Measurements from ENCODE around the gene PRXL2B. TPM values are rescaled to one million over a fixed set of nuclear protein-coding genes. Genes with fewer than 3 reads are reported as not detected.

The PRXL2B gene
- total RNA-seq, 1 experiment from 2014 or later: 40.7 TPM

- Histone ChIP-seq H2BK20ac (ENCODE audit: low read depth, low read length, poor library complexity, severe bottlenecking) (no peak overlapping the region), H4K8ac (replicated peaks; ENCODE audit: insufficient read length, low read depth, low read length) (no peak overlapping the region), H3K18ac (ENCODE audit: insufficient read length, low read depth, low read length) (no peak overlapping the region), H2BK5ac (ENCODE audit: insufficient read length, low read length) (no peak overlapping the region), H2BK120ac (ENCODE audit: low read depth, low read length, poor library complexity, severe bottlenecking) (no peak overlapping the region), H2BK15ac (ENCODE audit: low read depth, low read length) (no peak overlapping the region), H3K23me2 (ENCODE audit: insufficient read length, low read depth, low read length, poor library complexity, severe bottlenecking) (peaks cover 10% of the 10 kb centered on the region), H4K20me1 (ENCODE audit: control insufficient read depth, insufficient read depth, insufficient read length) (no peaks in the 10 kb centered on the region), H4K5ac (ENCODE audit: insufficient read length, low read depth, low read length) (no peak overlapping the region), H3K4ac (ENCODE audit: low read depth, low read length) (no peak overlapping the region), H3K4me2 (ENCODE audit: insufficient read depth, insufficient read length, low read length) (no peak overlapping the region), H3K27ac (ENCODE audit: insufficient read length, low read depth, low read length) (no peak overlapping the region), H3K79me2 (ENCODE audit: insufficient read depth, low read length) (no peaks in the 10 kb centered on the region), H3K14ac (ENCODE audit: insufficient read depth, low read length) (no peak overlapping the region), H3K9me3 (ENCODE audit: control insufficient read depth, low read depth, low read length) (no peaks in the 10 kb centered on the region), H3K23ac (ENCODE audit: insufficient read length, low read depth, low read length) (no peak overlapping the region), H3K4me1 (ENCODE audit: insufficient read depth, low read length) (no peaks in the 10 kb centered on the region; the same call in 1 of the 2 replicates), H2AK5ac (ENCODE audit: insufficient read length, low read length) (no peak overlapping the region), H2BK12ac (ENCODE audit: insufficient read length, low read depth, low read length) (no peak overlapping the region), H3K56ac (ENCODE audit: insufficient read length, low read depth, low read length) (no peak overlapping the region), H4K91ac (ENCODE audit: insufficient read length, low read depth, low read length) (no peak overlapping the region), H2AFZ (ENCODE audit: low read length) (no peak overlapping the region), H3K9ac (ENCODE audit: extremely low read depth, insufficient read length, low read length) (no peak overlapping the region), H3K79me1 (ENCODE audit: insufficient read depth, low read depth, low read length, poor library complexity, severe bottlenecking) (no peaks in the 10 kb centered on the region), H3T11ph (ENCODE audit: low read length) (no peak overlapping the region), H3K27me3 (ENCODE audit: insufficient read depth, low read length) (no peaks in the 10 kb centered on the region)
- WGBS (ENCODE audit: extremely low coverage, insufficient read length, low lambda C conversion rate): no CpG with 5 or more reads among the region's 12 CpGs
- Mint-ChIP-seq H3K36me3 (ENCODE audit: insufficient read depth in 1 of 3, low read depth in 3 of 3) (peaks cover 4 to 8% (median 5%) of the 10 kb centered on the region in 3 experiments; a peak in 5 of 7 replicates), H3K9me3 (0 out of 5 replicates have a peak, but pooled peaks cover 0 to 3% of the 10 kb centered on the region in 2 experiments), H3K27me3 (ENCODE audit: low read depth) (peaks cover 5% of the 10 kb centered on the region), H3K27ac (peak overlapping the region in 2 of 3 experiments; percentile 3 to 25; a peak in 3 of 7 replicates), H3K4me1 (peaks cover 22 to 25% of the 10 kb centered on the region in 2 experiments), H3K4me3 (peak overlapping the region; percentile 85 to 87)
- no peak for TF ChIP-seq CTCF (conservative IDR thresholded peaks at IDR 0.05)
- DNase-seq: no peak
Measured at GRCh38 chr1:2584686-2585317, 1.8 kb upstream of the PRXL2B start.
